GM12865 (cell line): ENCODE data around the gene UGT2B10.
"Not testable (repeated sequence)": the region's sequence is repeated elsewhere in the genome, so short reads cannot be mapped to it uniquely, and the experiment has no call there.

ENCODE experiments used
- DNase-seq: peaks from one replicate; pipeline ENCODE4 v3.0.0; 2010; ENCODE audit warnings: low read depth
- H3K4me3 ChIP-seq: 2 replicates; pipeline ENCODE4 v1.5.1; 2011; ENCODE audit warnings: mild to moderate bottlenecking, low read depth, low read length, control low read depth
- TF ChIP-seq, protein P1 (sequence below): IDR thresholded peaks from 2 replicates; pipeline ENCODE4 v1.5.1; 2011; ENCODE audit warnings: low read length, control low read depth, low read depth, inconsistent platforms; ENCODE audit not compliant: insufficient read depth; ENCODE audit errors: missing control alignments

Gene UGT2B10

DNA sequence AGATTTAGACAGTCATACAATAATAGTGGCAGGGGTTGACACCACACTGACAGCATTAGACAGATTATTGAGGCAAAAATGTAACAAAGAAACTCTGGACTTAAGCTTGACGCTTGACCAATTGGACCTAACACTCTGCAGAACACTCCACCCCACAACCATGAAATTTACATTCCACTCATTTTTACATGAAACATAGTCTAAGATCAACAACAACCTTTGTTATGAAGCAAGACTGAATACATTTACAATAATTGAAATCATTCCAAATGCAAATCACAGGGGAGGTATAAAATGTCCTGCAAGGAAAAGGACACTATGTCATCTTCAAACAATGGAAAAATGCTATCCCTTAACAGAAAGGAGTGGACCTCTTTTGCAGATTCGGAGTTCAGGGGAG lies 4.9 kb upstream of the UGT2B10 start:
- TF ChIP-seq, protein P1, sequence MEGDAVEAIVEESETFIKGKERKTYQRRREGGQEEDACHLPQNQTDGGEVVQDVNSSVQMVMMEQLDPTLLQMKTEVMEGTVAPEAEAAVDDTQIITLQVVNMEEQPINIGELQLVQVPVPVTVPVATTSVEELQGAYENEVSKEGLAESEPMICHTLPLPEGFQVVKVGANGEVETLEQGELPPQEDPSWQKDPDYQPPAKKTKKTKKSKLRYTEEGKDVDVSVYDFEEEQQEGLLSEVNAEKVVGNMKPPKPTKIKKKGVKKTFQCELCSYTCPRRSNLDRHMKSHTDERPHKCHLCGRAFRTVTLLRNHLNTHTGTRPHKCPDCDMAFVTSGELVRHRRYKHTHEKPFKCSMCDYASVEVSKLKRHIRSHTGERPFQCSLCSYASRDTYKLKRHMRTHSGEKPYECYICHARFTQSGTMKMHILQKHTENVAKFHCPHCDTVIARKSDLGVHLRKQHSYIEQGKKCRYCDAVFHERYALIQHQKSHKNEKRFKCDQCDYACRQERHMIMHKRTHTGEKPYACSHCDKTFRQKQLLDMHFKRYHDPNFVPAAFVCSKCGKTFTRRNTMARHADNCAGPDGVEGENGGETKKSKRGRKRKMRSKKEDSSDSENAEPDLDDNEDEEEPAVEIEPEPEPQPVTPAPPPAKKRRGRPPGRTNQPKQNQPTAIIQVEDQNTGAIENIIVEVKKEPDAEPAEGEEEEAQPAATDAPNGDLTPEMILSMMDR = no peak
- no peak for DNase-seq
- no peak overlapping the region for H3K4me3 ChIP-seq

DNA sequence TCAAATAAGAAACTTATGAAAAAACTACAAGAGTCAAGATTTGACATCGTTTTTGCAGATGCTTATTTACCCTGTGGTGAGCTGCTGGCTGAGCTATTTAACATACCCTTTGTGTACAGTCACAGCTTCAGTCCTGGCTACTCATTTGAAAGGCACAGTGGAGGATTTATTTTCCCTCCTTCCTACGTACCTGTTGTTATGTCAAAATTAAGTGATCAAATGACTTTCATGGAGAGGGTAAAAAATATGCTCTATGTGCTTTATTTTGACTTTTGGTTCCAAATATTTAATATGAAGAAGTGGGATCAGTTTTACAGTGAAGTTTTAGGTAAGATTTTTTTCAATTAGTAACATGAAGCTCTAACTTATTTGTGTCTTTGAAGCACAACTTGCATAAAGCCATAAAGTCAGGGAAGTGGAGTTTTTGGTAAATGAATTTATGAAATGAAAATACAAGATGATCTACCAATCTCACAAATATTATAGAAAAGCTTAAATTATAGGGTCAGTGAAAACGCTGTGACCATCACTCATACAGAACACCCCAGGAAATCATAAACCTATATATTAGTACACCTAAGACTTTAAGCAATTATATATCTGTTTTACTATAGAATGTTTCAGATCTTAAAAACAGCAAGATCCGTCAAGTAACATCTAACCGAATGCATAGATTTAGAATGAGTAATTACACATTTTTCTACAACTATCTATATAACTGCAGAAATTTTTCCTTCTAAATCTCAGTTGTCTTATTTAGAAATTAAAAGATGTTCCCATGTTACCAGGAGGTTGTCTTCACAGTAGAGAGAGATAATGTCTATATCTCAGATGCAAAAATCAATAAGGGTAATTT lies 844 bp downstream of the UGT2B10 start:
- H3K4me3 ChIP-seq, DNase-seq: not testable (repeated sequence)

- TF ChIP-seq, protein P1 = no peak
- DNase-seq = no peak
Observed at GRCh38 chr4:68817386-68817785, 1.6 kb downstream of the UGT2B10 start.

GRCh38 chr4:68818030-68818462 lies 2.3 kb downstream of the UGT2B10 start:
- not testable (repeated sequence) for DNase-seq, H3K4me3 ChIP-seq

More at GRCh38 chr4:68817386-68817785, 1.6 kb downstream of the UGT2B10 start:
- no peak overlapping the region for H3K4me3 ChIP-seq

- no peak for DNase-seq
- TF ChIP-seq, protein P1 = no peak
- no peak overlapping the region for H3K4me3 ChIP-seq
Observed at GRCh38 chr4:68831642-68832041, 15.8 kb downstream of the UGT2B10 start.

DNA sequence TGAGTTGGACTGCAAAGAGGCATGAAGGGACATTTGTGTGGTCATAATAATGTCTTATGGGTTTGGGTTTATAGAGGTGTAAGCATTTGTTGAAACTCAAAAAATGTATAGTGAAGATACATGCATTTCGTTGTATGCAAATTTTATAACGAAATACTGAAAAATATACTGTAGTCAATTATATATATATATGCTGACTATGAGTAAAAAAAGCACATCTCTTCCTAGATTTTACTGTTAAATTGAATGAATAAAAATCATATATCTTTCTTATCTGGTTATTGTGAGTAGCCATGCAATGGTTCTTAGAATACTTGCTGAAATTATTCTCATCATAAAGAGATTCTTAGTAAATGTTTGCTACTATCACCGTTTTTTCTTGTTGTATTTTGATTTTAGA lies 34.5 kb downstream of the UGT2B10 start:
- H3K4me3 ChIP-seq = no peak overlapping the region
- DNase-seq = no peak
- TF ChIP-seq, protein P1 = no peak

DNA sequence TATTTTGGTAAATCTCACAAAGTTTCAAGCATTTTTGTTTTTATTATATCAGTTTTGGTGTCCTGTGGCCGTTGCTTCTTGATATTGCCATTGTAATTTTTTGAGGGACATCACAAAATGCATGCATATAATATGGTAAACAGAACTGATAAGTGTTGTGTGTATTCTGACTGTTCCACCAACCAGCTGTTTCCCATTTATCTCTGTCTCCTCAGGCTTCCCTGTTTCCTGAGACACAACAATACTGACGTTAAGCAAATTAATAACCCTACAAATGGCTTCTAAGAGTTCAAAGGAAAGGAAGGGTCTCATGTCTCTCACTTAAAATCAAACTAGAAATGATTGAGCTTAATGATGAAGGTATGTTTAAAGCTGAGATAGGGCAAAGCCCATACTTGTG lies 40.0 kb downstream of the UGT2B10 start:
- no peak overlapping the region for H3K4me3 ChIP-seq
- no peak for DNase-seq
- TF ChIP-seq, protein P1 = no peak

GRCh38 chr4:68858039-68858438 lies 42.2 kb downstream of the UGT2B10 start:
- H3K4me3 ChIP-seq = no peak overlapping the region
- TF ChIP-seq, protein P1 = no peak
- DNase-seq = no peak
